Measurements from ENCODE around the gene TXNRD2.

DNA sequence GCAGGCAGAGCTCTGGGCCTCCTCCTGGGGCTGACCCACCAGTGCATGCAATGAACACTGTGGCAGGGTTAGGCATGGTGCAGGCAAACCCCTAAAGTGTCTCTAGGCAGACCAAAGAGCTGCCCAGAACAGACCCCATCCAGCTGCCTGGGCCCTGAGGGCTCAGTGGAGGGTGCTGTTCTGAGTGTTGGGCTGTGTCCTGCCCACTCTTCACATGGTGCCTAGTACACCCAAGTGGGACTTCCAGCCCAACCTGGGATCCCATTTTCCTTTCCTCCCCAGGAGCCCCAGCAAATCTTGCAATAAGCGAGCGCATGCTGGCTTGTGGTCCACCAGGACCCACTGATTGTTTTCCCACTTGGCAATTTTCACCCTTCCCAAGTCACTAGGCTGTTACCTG, 48.6 kb upstream of the TXNRD2 start:
- TF ChIP-seq, protein P1, sequence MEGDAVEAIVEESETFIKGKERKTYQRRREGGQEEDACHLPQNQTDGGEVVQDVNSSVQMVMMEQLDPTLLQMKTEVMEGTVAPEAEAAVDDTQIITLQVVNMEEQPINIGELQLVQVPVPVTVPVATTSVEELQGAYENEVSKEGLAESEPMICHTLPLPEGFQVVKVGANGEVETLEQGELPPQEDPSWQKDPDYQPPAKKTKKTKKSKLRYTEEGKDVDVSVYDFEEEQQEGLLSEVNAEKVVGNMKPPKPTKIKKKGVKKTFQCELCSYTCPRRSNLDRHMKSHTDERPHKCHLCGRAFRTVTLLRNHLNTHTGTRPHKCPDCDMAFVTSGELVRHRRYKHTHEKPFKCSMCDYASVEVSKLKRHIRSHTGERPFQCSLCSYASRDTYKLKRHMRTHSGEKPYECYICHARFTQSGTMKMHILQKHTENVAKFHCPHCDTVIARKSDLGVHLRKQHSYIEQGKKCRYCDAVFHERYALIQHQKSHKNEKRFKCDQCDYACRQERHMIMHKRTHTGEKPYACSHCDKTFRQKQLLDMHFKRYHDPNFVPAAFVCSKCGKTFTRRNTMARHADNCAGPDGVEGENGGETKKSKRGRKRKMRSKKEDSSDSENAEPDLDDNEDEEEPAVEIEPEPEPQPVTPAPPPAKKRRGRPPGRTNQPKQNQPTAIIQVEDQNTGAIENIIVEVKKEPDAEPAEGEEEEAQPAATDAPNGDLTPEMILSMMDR (IDR thresholded peaks at IDR 0.05) = no peak
- no peak for TF ChIP-seq POLR2AphosphoS5 (IDR thresholded peaks at IDR 0.05)
